GM23338 (cell line): ENCODE results near the gene TMEM255B. TPM values are rescaled to one million over a fixed set of nuclear protein-coding genes. Genes with fewer than 3 reads are reported as not detected.

Experiments used
- ATAC-seq: fragments of 200-7000 bp; cut with Tn5 transposase; 3 replicates; pipeline ENCODE4 v1.9.1; 2020
- DNase-seq: peaks from one replicate; pipeline ENCODE4 v3.0.0-alpha.2; 2015; ENCODE audit warnings: low spot score
- H2AFZ ChIP-seq: fragments of 200-600 bp; sonication (generic); 2 replicates; pipeline ENCODE4 v1.8.0; 2016; ENCODE audit warnings: antibody characterized with exemption, mild to moderate bottlenecking, moderate library complexity
- H3F3A ChIP-seq: fragments of 200-600 bp; sonication (generic); replicated peaks from 2 replicates; pipeline ENCODE4 v1.8.0; 2017; ENCODE audit warnings: antibody characterized with exemption, mixed run types, low read depth
- H3K27ac ChIP-seq: fragments of 200-600 bp; sonication (generic); 2 replicates; pipeline ENCODE4 v1.6.1; 2016; ENCODE audit warnings: low read depth
- H3K27me3 ChIP-seq: fragments of 200-600 bp; sonication (generic); 2 replicates; pipeline ENCODE4 v1.8.0; 2016; ENCODE audit warnings: mild to moderate bottlenecking, mixed run types, moderate library complexity; ENCODE audit not compliant: insufficient read depth
- H3K36me3 ChIP-seq: fragments of 200-600 bp; sonication (generic); 2 replicates; pipeline ENCODE4 v1.8.0; 2016; ENCODE audit warnings: mild to moderate bottlenecking; ENCODE audit not compliant: insufficient read depth
- H3K4me1 ChIP-seq: fragments of 200-600 bp; sonication (generic); 2 replicates; pipeline ENCODE4 v1.8.0; 2016; ENCODE audit warnings: mild to moderate bottlenecking, moderate library complexity; ENCODE audit not compliant: insufficient read depth
- H3K4me2 ChIP-seq: fragments of 200-600 bp; sonication (generic); 2 replicates; pipeline ENCODE4 v1.7.1; 2017; ENCODE audit warnings: mixed run types
- H3K4me3 ChIP-seq: fragments of 200-600 bp; sonication (generic); 2 replicates; pipeline ENCODE4 v1.6.1; 2016; ENCODE audit warnings: mixed run types
- H3K79me2 ChIP-seq: fragments of 200-600 bp; sonication (generic); replicated peaks from 2 replicates; pipeline ENCODE4 v1.8.0; 2017; ENCODE audit warnings: mild to moderate bottlenecking; ENCODE audit not compliant: insufficient read depth
- H3K9me2 ChIP-seq: fragments of 200-600 bp; sonication (generic); 2 replicates; pipeline ENCODE4 v1.8.0; 2017; ENCODE audit not compliant: insufficient read depth
- H4K20me1 ChIP-seq: fragments of 200-600 bp; sonication (generic); replicated peaks from 2 replicates; pipeline ENCODE4 v1.8.0; 2017; ENCODE audit warnings: mild to moderate bottlenecking; ENCODE audit not compliant: insufficient read depth
- H3K27ac Mint-ChIP-seq: 2 replicates; pipeline ENCODE4 v1.8.0; 2020; ENCODE audit warnings: inconsistent platforms, mild to moderate bottlenecking, moderate library complexity, mixed read lengths
- H3K27me3 Mint-ChIP-seq: 3 replicates; pipeline ENCODE4 v1.8.0; 2022; ENCODE audit warnings: low read depth, mild to moderate bottlenecking, moderate library complexity, mixed read lengths, inconsistent platforms; ENCODE audit not compliant: insufficient read depth, poor library complexity
- H3K36me3 Mint-ChIP-seq: 3 replicates; pipeline ENCODE4 v1.8.0; 2021; ENCODE audit warnings: low read depth, mild to moderate bottlenecking, inconsistent platforms, moderate library complexity, mixed read lengths
- H3K4me1 Mint-ChIP-seq: 3 replicates; pipeline ENCODE4 v1.8.0; 2020; ENCODE audit warnings: mild to moderate bottlenecking, inconsistent platforms, mixed read lengths
- H3K4me3 Mint-ChIP-seq: 3 replicates; pipeline ENCODE4 v1.8.0; 2021; ENCODE audit warnings: moderate library complexity, mild to moderate bottlenecking, inconsistent platforms, mixed read lengths
- H3K9me3 Mint-ChIP-seq: 3 replicates; pipeline ENCODE4 v1.8.0; 2020; ENCODE audit warnings: moderate library complexity, mild to moderate bottlenecking, inconsistent platforms, mixed read lengths
- CREB1 ChIP-seq: fragments of 250-450 bp; sonication (Bioruptor Pico); IDR thresholded peaks from 2 replicates; pipeline ENCODE4 v1.5.0; 2020; ENCODE audit warnings: low read depth, mild to moderate bottlenecking, moderate library complexity
- EZH2 ChIP-seq: fragments of 200-600 bp; sonication (generic); IDR thresholded peaks from one replicate; pipeline ENCODE4 v1.8.0; 2017; ENCODE audit warnings: antibody characterized with exemption, mild to moderate bottlenecking, low read depth; ENCODE audit not compliant: unreplicated experiment
- EZH2phosphoT487 ChIP-seq: fragments of 200-600 bp; sonication (generic); IDR thresholded peaks from one replicate; pipeline ENCODE4 v1.8.1; 2018; ENCODE audit warnings: antibody characterized with exemption; ENCODE audit not compliant: unreplicated experiment
- JUNB ChIP-seq: IDR thresholded peaks from one replicate; pipeline ENCODE4 v1.6.1; 2016; ENCODE audit warnings: antibody characterized with exemption; ENCODE audit not compliant: unreplicated experiment
- NANOG ChIP-seq: IDR thresholded peaks from 2 replicates; pipeline ENCODE4 v1.6.1; 2016; ENCODE audit warnings: antibody characterized with exemption, borderline replicate concordance
- POLR2AphosphoS5 ChIP-seq: IDR thresholded peaks from 2 replicates; pipeline ENCODE4 v1.6.1; 2016; ENCODE audit warnings: antibody characterized with exemption, low read depth
- STAT1 ChIP-seq: IDR thresholded peaks from one replicate; pipeline ENCODE4 v1.6.1; 2016; ENCODE audit warnings: antibody characterized with exemption; ENCODE audit not compliant: unreplicated experiment
- ZNF331 ChIP-seq: fragments of 250-450 bp; sonication (Bioruptor Pico); IDR thresholded peaks from 2 replicates; pipeline ENCODE4 v1.5.0; 2020; ENCODE audit warnings: low read depth, mild to moderate bottlenecking, moderate library complexity
- polyA plus RNA-seq: library from polyadenylated mRNA; unstranded; fragments of >200 nt; fragmentation: Nextera tagmentation; extraction: Ambion mirVana; gene quantifications from 2 replicates; pipeline ENCODE4 v1.2.1, GENCODE V29; 2016
- total RNA-seq: library from RNA; depleted of rRNA; stranded (reverse); fragments of >200 nt; shearing (Covaris generic); gene quantifications from 2 replicates; pipeline ENCODE4 v1.2.3, GENCODE V29; 2014
- TF ChIP-seq, protein P1 (sequence below): IDR thresholded peaks from 2 replicates; pipeline ENCODE4 v1.6.1; 2016; ENCODE audit warnings: antibody characterized with exemption

The TMEM255B gene
- total and polyA plus RNA-seq, 2 experiments from 2014 or later = 0.69 to 4.4 TPM

DNA sequence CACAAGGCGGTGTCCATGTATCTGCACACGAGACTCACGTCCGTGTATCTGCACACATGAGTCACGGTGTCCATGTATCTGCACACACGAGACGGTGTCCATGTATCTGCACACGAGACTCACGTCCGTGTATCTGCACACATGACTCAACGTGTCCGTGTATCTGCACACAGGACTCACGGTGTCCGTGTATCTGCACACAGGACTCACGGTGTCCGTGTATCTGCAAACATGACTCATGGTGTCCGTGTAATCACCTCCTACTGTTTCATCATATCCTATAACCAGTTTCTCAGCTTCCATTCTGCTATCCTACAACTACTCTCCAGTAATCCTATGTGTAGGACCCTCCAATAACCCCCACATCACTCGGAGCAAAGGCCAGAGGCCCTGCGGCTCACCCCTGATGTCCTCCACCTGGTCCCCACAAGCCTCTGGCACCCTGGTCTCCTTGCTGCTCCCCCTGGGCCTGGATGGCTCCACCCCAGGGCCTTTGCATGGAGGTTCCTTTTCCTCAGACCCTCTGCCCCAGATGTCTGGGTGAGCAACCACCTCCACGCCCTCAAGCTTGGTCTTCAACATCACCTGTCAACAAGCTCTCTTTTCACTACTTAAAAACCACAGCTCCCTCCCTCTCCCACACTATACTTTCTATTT lies 2.5 kb upstream of the TMEM255B start:
- Mint-ChIP-seq H3K9me3 (peaks cover 5% of the 10 kb centered on the region), H3K36me3 (peaks cover 4% of the 10 kb centered on the region; the same call in 1 of the 3 replicates), H3K27ac (no peak overlapping the region), H3K27me3 (peaks cover 35% of the 10 kb centered on the region), H3K4me3 (no peak overlapping the region), H3K4me1 (peaks cover 7% of the 10 kb centered on the region; the same call in 2 of the 3 replicates)
- Histone ChIP-seq H3K79me2 (no peaks in the 10 kb centered on the region), H3K4me1 (peaks cover 8% of the 10 kb centered on the region; the same call in 1 of the 2 replicates), H3F3A (peaks cover 15% of the 10 kb centered on the region), H3K36me3 (no peaks in the 10 kb centered on the region), H3K27ac (no peak overlapping the region), H2AFZ (no peak overlapping the region), H4K20me1 (no peaks in the 10 kb centered on the region), H3K27me3 (peaks cover 39% of the 10 kb centered on the region), H3K4me3 (no peak overlapping the region), H3K4me2 (no peak overlapping the region), H3K9me2 (no peaks in the 10 kb centered on the region)
- no peak for ATAC-seq
- DNase-seq = no peak
- TF ChIP-seq EZH2phosphoT487 (no peak), NANOG (no peak), STAT1 (no peak), POLR2AphosphoS5 (no peak), ZNF331 (CRISPR knock-in tag) (no peak), JUNB (no peak)
- TF ChIP-seq, protein P1, sequence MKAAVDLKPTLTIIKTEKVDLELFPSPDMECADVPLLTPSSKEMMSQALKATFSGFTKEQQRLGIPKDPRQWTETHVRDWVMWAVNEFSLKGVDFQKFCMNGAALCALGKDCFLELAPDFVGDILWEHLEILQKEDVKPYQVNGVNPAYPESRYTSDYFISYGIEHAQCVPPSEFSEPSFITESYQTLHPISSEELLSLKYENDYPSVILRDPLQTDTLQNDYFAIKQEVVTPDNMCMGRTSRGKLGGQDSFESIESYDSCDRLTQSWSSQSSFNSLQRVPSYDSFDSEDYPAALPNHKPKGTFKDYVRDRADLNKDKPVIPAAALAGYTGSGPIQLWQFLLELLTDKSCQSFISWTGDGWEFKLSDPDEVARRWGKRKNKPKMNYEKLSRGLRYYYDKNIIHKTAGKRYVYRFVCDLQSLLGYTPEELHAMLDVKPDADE = no peak

GRCh38 chr13:113759525-113760137 lies 605 bp downstream of the TMEM255B start:
- peak; percentile 31 for DNase-seq
- Histone ChIP-seq H3K27me3 (peaks cover 41% of the 10 kb centered on the region), H3K4me1 (peaks cover 8% of the 10 kb centered on the region; the same call in 1 of the 2 replicates), H3K36me3 (no peaks in the 10 kb centered on the region), H3K4me3 (peak overlapping the region; percentile 88), H3K27ac (no peak overlapping the region), H3K4me2 (peak overlapping the region; percentile 100), H3K79me2 (no peaks in the 10 kb centered on the region), H2AFZ (peak overlapping the region; percentile 99), H3F3A (peaks cover 15% of the 10 kb centered on the region), H3K9me2 (no peaks in the 10 kb centered on the region), H4K20me1 (no peaks in the 10 kb centered on the region)
- no peaks in the 10 kb centered on the region; the same call in 2 of the 3 replicates for H3K9me3 Mint-ChIP-seq
- TF ChIP-seq CREB1 (CRISPR knock-in tag) (no peak), EZH2 (peak; percentile 48)
- H3K4me3 Mint-ChIP-seq = peak overlapping the region; percentile 85
- H3K4me1 Mint-ChIP-seq = peaks cover 13% of the 10 kb centered on the region
- peak; percentile 15 for ATAC-seq
- H3K36me3 Mint-ChIP-seq = no peaks in the 10 kb centered on the region; the same call in 2 of the 3 replicates
- peaks cover 33% of the 10 kb centered on the region for H3K27me3 Mint-ChIP-seq
- no peak overlapping the region for H3K27ac Mint-ChIP-seq
